Trophoblast cell (in vitro differentiated cells and primary cell): ENCODE measurements around the gene EFNA5.

Source experiments
- DNase-seq, 2 donors: peaks; one replicate each; pipeline ENCODE4 v3.0.0-alpha.2; 2016
- H2AFZ ChIP-seq: 2 replicates; pipeline ENCODE4 v1.6.1; 2013; ENCODE audit warnings: low read length, moderate library complexity, mild to moderate bottlenecking; ENCODE audit not compliant: insufficient read depth, poor library complexity
- H2AK5ac ChIP-seq: 2 replicates; pipeline ENCODE4 v1.6.1; 2013; ENCODE audit warnings: mild to moderate bottlenecking, low read length
- H2BK120ac ChIP-seq: 2 replicates; pipeline ENCODE4 v1.6.1; 2013; ENCODE audit warnings: low read length, mild to moderate bottlenecking, moderate library complexity; ENCODE audit not compliant: insufficient read depth, poor library complexity
- H2BK12ac ChIP-seq: 2 replicates; pipeline ENCODE4 v1.6.1; 2013; ENCODE audit warnings: mild to moderate bottlenecking, low read length, moderate library complexity
- H2BK5ac ChIP-seq: 2 replicates; pipeline ENCODE4 v1.6.1; 2013; ENCODE audit warnings: low read length, low read depth, moderate library complexity, mild to moderate bottlenecking; ENCODE audit not compliant: poor library complexity
- H3K14ac ChIP-seq: 2 replicates; pipeline ENCODE4 v1.6.1; 2013; ENCODE audit warnings: mild to moderate bottlenecking, low read length
- H3K18ac ChIP-seq: 2 replicates; pipeline ENCODE4 v1.6.1; 2013; ENCODE audit warnings: mild to moderate bottlenecking, low read length
- H3K23ac ChIP-seq: 2 replicates; pipeline ENCODE4 v1.6.1; 2013; ENCODE audit warnings: low read length
- H3K27ac ChIP-seq: 2 replicates; pipeline ENCODE4 v1.5.1; 2013; ENCODE audit warnings: low read depth, mild to moderate bottlenecking, inconsistent platforms, low read length, moderate library complexity
- H3K27me3 ChIP-seq: 2 replicates; pipeline ENCODE4 v1.6.1; 2013; ENCODE audit warnings: inconsistent platforms, mild to moderate bottlenecking, low read length, moderate library complexity; ENCODE audit not compliant: insufficient read depth
- H3K36me3 ChIP-seq, 2 experiments: 1 replicate in 1 of 2; 2 replicates in 1 of 2; pipeline ENCODE4 v1.6.1; 2013; ENCODE audit warnings: low read length in 2 of 2, mild to moderate bottlenecking in 2 of 2, moderate library complexity in 1 of 2; ENCODE audit not compliant: insufficient read depth in 2 of 2, control insufficient read depth in 1 of 2
- H3K4ac ChIP-seq: 2 replicates; pipeline ENCODE4 v1.6.1; 2013; ENCODE audit warnings: low read depth, mild to moderate bottlenecking, low read length, moderate library complexity
- H3K4me1 ChIP-seq, 2 experiments: 1 replicate in 1 of 2; 2 replicates in 1 of 2; pipeline ENCODE4 v1.6.1; 2013; ENCODE audit warnings: low read length in 2 of 2, mild to moderate bottlenecking in 2 of 2, moderate library complexity in 1 of 2; ENCODE audit not compliant: insufficient read depth in 2 of 2, control insufficient read depth in 1 of 2
- H3K4me2 ChIP-seq: 2 replicates; pipeline ENCODE4 v1.6.1; 2013; ENCODE audit warnings: inconsistent platforms, mild to moderate bottlenecking, low read length, moderate library complexity
- H3K4me3 ChIP-seq: 2 replicates; pipeline ENCODE4 v1.5.1; 2013; ENCODE audit warnings: mild to moderate bottlenecking, low read depth, low read length, inconsistent platforms
- H3K79me1 ChIP-seq: one replicate; pipeline ENCODE4 v1.6.1; 2013; ENCODE audit warnings: low read length
- H3K79me2 ChIP-seq: 2 replicates; pipeline ENCODE4 v1.6.1; 2013; ENCODE audit warnings: low read length, mild to moderate bottlenecking; ENCODE audit not compliant: control insufficient read depth, insufficient read depth, poor library complexity
- H3K9ac ChIP-seq: 2 replicates; pipeline ENCODE4 v1.6.1; 2013; ENCODE audit warnings: mild to moderate bottlenecking, low read length
- H3K9me3 ChIP-seq: 2 replicates; pipeline ENCODE4 v1.6.1; 2013; ENCODE audit warnings: low read depth, mild to moderate bottlenecking, control low read depth, inconsistent platforms, low read length; ENCODE audit not compliant: insufficient read depth
- H4K12ac ChIP-seq: 2 replicates; pipeline ENCODE4 v1.6.1; 2013; ENCODE audit warnings: low read depth, mild to moderate bottlenecking, low read length, moderate library complexity
- H4K8ac ChIP-seq: 2 replicates; pipeline ENCODE4 v1.6.1; 2013; ENCODE audit warnings: low read depth, mild to moderate bottlenecking, low read length, moderate library complexity
- H4K91ac ChIP-seq: one replicate; pipeline ENCODE4 v1.6.1; 2013; ENCODE audit warnings: low read depth, mild to moderate bottlenecking, low read length, moderate library complexity
- WGBS: extraction: QIAGEN DNeasy Blood & Tissue Kit; methylation state at CpG from one replicate; pipeline ENCODE4 v1.1.7; 2013; ENCODE audit warnings: missing lambda C conversion rate; ENCODE audit not compliant: insufficient read length, insufficient coverage; ENCODE audit errors: extremely low coverage; 5-methylcytosine and 5-hydroxymethylcytosine counted together

EFNA5 gene

GRCh38 chr5:107687937-107688336 is 17.2 kb upstream of the EFNA5 start:
- no peaks in the 10 kb centered on the region for H3K9me3 ChIP-seq
- H3K23ac ChIP-seq, result no peak overlapping the region
- no peak overlapping the region for H2AFZ ChIP-seq
- no peak overlapping the region for H4K8ac ChIP-seq
- H3K14ac ChIP-seq, result no peak overlapping the region
- H3K4ac ChIP-seq, result no peak overlapping the region
- H4K91ac ChIP-seq, result no peak overlapping the region
- H3K4me3 ChIP-seq, result no peak overlapping the region
- H4K12ac ChIP-seq, result no peak overlapping the region
- H2BK5ac ChIP-seq, result no peak overlapping the region
- no peak overlapping the region for H3K4me2 ChIP-seq
- no peaks in the 10 kb centered on the region for H3K4me1 ChIP-seq
- no peak overlapping the region for H2BK12ac ChIP-seq
- H2BK120ac ChIP-seq, result no peak overlapping the region
- H3K79me1 ChIP-seq, result no peaks in the 10 kb centered on the region
- H3K9ac ChIP-seq, result no peak overlapping the region
- H2AK5ac ChIP-seq, result no peak overlapping the region
- WGBS, result no CpG with 5 or more reads among the region's 3 CpGs
- no peak overlapping the region for H3K18ac ChIP-seq
- no peaks in the 10 kb centered on the region for H3K79me2 ChIP-seq
- H3K27ac ChIP-seq, result no peak overlapping the region
- DNase-seq, result no peak
- H3K36me3 ChIP-seq, result no peaks in the 10 kb centered on the region
- no peaks in the 10 kb centered on the region for H3K27me3 ChIP-seq

- H3K27me3 ChIP-seq, result no peaks in the 10 kb centered on the region
- no peak overlapping the region for H2AK5ac ChIP-seq
- H3K79me2 ChIP-seq, result no peaks in the 10 kb centered on the region
- H3K4ac ChIP-seq, result no peak overlapping the region
- H3K23ac ChIP-seq, result no peak overlapping the region
- no peak overlapping the region for H2BK120ac ChIP-seq
- H3K27ac ChIP-seq, result no peak overlapping the region
- H4K12ac ChIP-seq, result no peak overlapping the region
- H2AFZ ChIP-seq, result no peak overlapping the region
- no peak overlapping the region for H2BK12ac ChIP-seq
- H3K18ac ChIP-seq, result no peak overlapping the region
- H3K14ac ChIP-seq, result no peak overlapping the region
- H3K79me1 ChIP-seq, result no peaks in the 10 kb centered on the region
- no peak overlapping the region for H2BK5ac ChIP-seq
- no peak overlapping the region for H4K91ac ChIP-seq
- H3K4me1 ChIP-seq, result no peaks in the 10 kb centered on the region
- DNase-seq, result no peak
- H3K36me3 ChIP-seq, result no peaks in the 10 kb centered on the region
- no peak overlapping the region for H3K4me2 ChIP-seq
- no peak overlapping the region for H3K4me3 ChIP-seq
- no CpG with 5 or more reads among the region's 1 CpG for WGBS
- no peak overlapping the region for H4K8ac ChIP-seq
- H3K9me3 ChIP-seq, result no peaks in the 10 kb centered on the region
- no peak overlapping the region for H3K9ac ChIP-seq
These were observed 16.7 kb upstream of the EFNA5 start for GRCh38 chr5:107687404-107687803.

DNA sequence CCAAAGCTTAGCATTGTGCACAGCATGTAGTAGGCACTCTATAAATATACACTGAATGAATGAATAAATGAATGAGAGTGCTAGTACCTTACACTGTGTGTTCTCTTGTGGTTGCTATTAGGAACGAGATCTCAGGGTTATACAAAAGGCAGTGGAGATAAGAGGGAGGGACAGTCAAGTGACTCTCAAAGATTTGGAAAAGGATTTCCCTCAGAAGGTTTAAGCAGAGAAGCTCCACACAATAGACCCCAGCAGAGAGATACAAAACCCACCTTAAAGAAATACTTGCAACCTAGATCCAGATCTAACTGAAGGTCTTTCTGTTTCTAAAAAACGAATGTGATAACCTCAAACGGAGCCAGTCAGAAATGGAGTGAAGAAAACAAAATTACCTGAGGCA is 11.8 kb upstream of the EFNA5 start:
- H3K79me1 ChIP-seq, result no peaks in the 10 kb centered on the region
- no peak overlapping the region for H3K4me2 ChIP-seq
- no peak overlapping the region for H2BK12ac ChIP-seq
- H3K79me2 ChIP-seq, result no peaks in the 10 kb centered on the region
- H3K18ac ChIP-seq, result no peak overlapping the region
- H2AK5ac ChIP-seq, result no peak overlapping the region
- H4K91ac ChIP-seq, result no peak overlapping the region
- no peak overlapping the region for H3K4ac ChIP-seq
- H2BK5ac ChIP-seq, result no peak overlapping the region
- no CpG with 5 or more reads among the region's 3 CpGs for WGBS
- no peak for DNase-seq
- H2BK120ac ChIP-seq, result no peak overlapping the region
- H3K23ac ChIP-seq, result no peak overlapping the region
- H4K8ac ChIP-seq, result no peak overlapping the region
- no peaks in the 10 kb centered on the region for H3K36me3 ChIP-seq
- H3K9me3 ChIP-seq, result no peaks in the 10 kb centered on the region
- H3K14ac ChIP-seq, result no peak overlapping the region
- no peaks in the 10 kb centered on the region for H3K27me3 ChIP-seq
- H4K12ac ChIP-seq, result no peak overlapping the region
- H3K4me3 ChIP-seq, result no peak overlapping the region
- no peak overlapping the region for H2AFZ ChIP-seq
- no peak overlapping the region for H3K27ac ChIP-seq
- H3K9ac ChIP-seq, result no peak overlapping the region
- no peaks in the 10 kb centered on the region for H3K4me1 ChIP-seq

DNA sequence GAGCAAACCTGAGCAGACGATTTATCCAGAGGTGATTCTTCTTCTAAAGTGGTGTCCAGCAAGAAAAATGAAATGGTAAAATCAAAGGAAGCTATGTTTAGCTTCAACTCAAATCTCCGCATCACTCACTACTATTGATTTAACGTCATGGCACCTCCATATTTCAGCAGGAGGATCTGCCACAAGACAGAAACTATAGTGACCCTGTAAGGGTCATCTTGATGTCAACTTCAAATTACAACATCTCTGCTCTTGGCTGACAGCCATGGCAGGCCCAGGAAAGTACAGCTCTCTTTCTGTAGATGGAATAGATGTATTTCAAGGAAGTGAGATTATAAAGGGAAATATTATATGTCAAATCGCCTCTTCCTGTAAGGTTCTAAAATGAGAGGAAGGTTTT is 10.1 kb upstream of the EFNA5 start:
- Histone ChIP-seq H3K4ac (no peak overlapping the region), H3K23ac (no peak overlapping the region), H4K91ac (no peak overlapping the region), H3K9me3 (no peaks in the 10 kb centered on the region), H3K36me3 (no peaks in the 10 kb centered on the region), H4K12ac (no peak overlapping the region), H3K27me3 (no peaks in the 10 kb centered on the region), H3K27ac (no peak overlapping the region), H3K9ac (no peak overlapping the region), H3K4me1 (no peaks in the 10 kb centered on the region), H3K4me2 (no peak overlapping the region), H2BK5ac (no peak overlapping the region), H3K79me1 (no peaks in the 10 kb centered on the region), H2AK5ac (no peak overlapping the region), H2BK120ac (no peak overlapping the region), H3K18ac (no peak overlapping the region), H4K8ac (no peak overlapping the region), H3K79me2 (no peaks in the 10 kb centered on the region), H3K4me3 (no peak overlapping the region), H2BK12ac (no peak overlapping the region), H3K14ac (no peak overlapping the region), H2AFZ (no peak overlapping the region)
- no peak for DNase-seq
- WGBS, result no CpG with 5 or more reads among the region's 4 CpGs

GRCh38 chr5:107680099-107680498 is 9.4 kb upstream of the EFNA5 start:
- H4K12ac ChIP-seq, result no peak overlapping the region
- no peak overlapping the region for H3K9ac ChIP-seq
- no peak overlapping the region for H3K14ac ChIP-seq
- no peaks in the 10 kb centered on the region for H3K4me1 ChIP-seq
- H4K8ac ChIP-seq, result no peak overlapping the region
- no peak overlapping the region for H4K91ac ChIP-seq
- no peaks in the 10 kb centered on the region for H3K9me3 ChIP-seq
- no peaks in the 10 kb centered on the region for H3K27me3 ChIP-seq
- no peak overlapping the region for H2BK120ac ChIP-seq
- H3K4me3 ChIP-seq, result no peak overlapping the region
- H3K79me1 ChIP-seq, result no peaks in the 10 kb centered on the region
- H2AK5ac ChIP-seq, result no peak overlapping the region
- no peaks in the 10 kb centered on the region for H3K36me3 ChIP-seq
- H3K4me2 ChIP-seq, result no peak overlapping the region
- no peak overlapping the region for H2BK5ac ChIP-seq
- H3K4ac ChIP-seq, result no peak overlapping the region
- H3K27ac ChIP-seq, result no peak overlapping the region
- H3K23ac ChIP-seq, result no peak overlapping the region
- no peak for DNase-seq
- H2AFZ ChIP-seq, result no peak overlapping the region
- no peaks in the 10 kb centered on the region for H3K79me2 ChIP-seq
- H2BK12ac ChIP-seq, result no peak overlapping the region
- H3K18ac ChIP-seq, result no peak overlapping the region
